WTC11 (cell line): Measurements from ENCODE around the gene NHSL1. TPM values are rescaled to one million over a fixed set of nuclear protein-coding genes. Genes with fewer than 3 reads are reported as not detected.

ENCODE experiments used
- ATAC-seq: fragments of 200-7000 bp; cut with Tn5 transposase; 2 replicates; pipeline ENCODE4 v1.10.0; 2021; ENCODE audit warnings: mild to moderate bottlenecking, moderate library complexity
- CTCF ChIA-PET: fragments of 300-600 bp; sonication (Branson Sonifier 250); formaldehyde crosslinking; loops from one replicate; lab custom pipeline; 2021; ENCODE audit warnings: antibody characterized with exemption; lab: Charles Lee
- POLR2A ChIA-PET: fragments of 350-600 bp; sonication (Branson Sonifier 250); formaldehyde crosslinking; loops from one replicate; lab custom pipeline; 2021; ENCODE audit warnings: antibody characterized with exemption; lab: Charles Lee
- DNase-seq: peaks from one replicate; pipeline ENCODE4 v3.0.0; 2021; ENCODE audit warnings: low spot score
- H3K27ac Mint-ChIP-seq: 2 replicates; pipeline ENCODE4 v1.8.0; 2021; ENCODE audit warnings: mixed read lengths
- H3K27me3 Mint-ChIP-seq: 2 replicates; pipeline ENCODE4 v1.8.0; 2021; ENCODE audit warnings: low read depth, mild to moderate bottlenecking, moderate library complexity, mixed read lengths
- H3K36me3 Mint-ChIP-seq: 2 replicates; pipeline ENCODE4 v1.8.0; 2021; ENCODE audit warnings: mixed read lengths
- H3K4me1 Mint-ChIP-seq: 2 replicates; pipeline ENCODE4 v1.8.0; 2022; ENCODE audit warnings: mixed read lengths
- H3K4me3 Mint-ChIP-seq: 2 replicates; pipeline ENCODE4 v1.8.0; 2021; ENCODE audit warnings: mild to moderate bottlenecking, moderate library complexity, mixed read lengths
- H3K9me3 Mint-ChIP-seq: 2 replicates; pipeline ENCODE4 v1.8.0; 2021; ENCODE audit warnings: mixed read lengths
- NFE2L1 ChIP-seq: sonication (generic); formaldehyde crosslinking; IDR thresholded peaks from 2 replicates; pipeline ENCODE4 v1.8.1; 2023; ENCODE audit warnings: missing genetic modification reagents
- NR1H2 ChIP-seq: sonication (generic); formaldehyde crosslinking; IDR thresholded peaks from 2 replicates; pipeline ENCODE4 v1.9.0; 2021; ENCODE audit warnings: mild to moderate bottlenecking, moderate library complexity, missing genetic modification reagents
- NR2C2 ChIP-seq: sonication (generic); formaldehyde crosslinking; IDR thresholded peaks from 2 replicates; pipeline ENCODE4 v1.8.0; 2022; ENCODE audit warnings: mild to moderate bottlenecking, missing genetic modification reagents
- TP53 ChIP-seq: sonication (generic); formaldehyde crosslinking; IDR thresholded peaks from 2 replicates; pipeline ENCODE4 v1.8.1; 2023; ENCODE audit warnings: mild to moderate bottlenecking, missing genetic modification reagents
- ZNF232 ChIP-seq: sonication (generic); formaldehyde crosslinking; IDR thresholded peaks from 2 replicates; pipeline ENCODE4 v1.8.0; 2022; ENCODE audit warnings: mild to moderate bottlenecking, missing genetic modification reagents
- ZNF317 ChIP-seq: sonication (generic); formaldehyde crosslinking; IDR thresholded peaks from 2 replicates; pipeline ENCODE4 v1.8.1; 2023; ENCODE audit warnings: low read depth, mild to moderate bottlenecking, moderate library complexity, missing genetic modification reagents, borderline replicate concordance
- ZNF396 ChIP-seq: fragments of 250-450 bp; sonication (Bioruptor Pico); IDR thresholded peaks from 2 replicates; pipeline ENCODE4 v1.8.0; 2021; ENCODE audit warnings: mild to moderate bottlenecking, moderate library complexity, borderline replicate concordance
- total RNA-seq: library from RNA; stranded (reverse); gene quantifications from 3 replicates; pipeline ENCODE4 v1.2.3, GENCODE V29; 2021
- TF ChIP-seq, protein P1 (sequence below): sonication (generic); formaldehyde crosslinking; IDR thresholded peaks from 2 replicates; pipeline ENCODE4 v1.8.1; 2023; ENCODE audit warnings: mild to moderate bottlenecking, missing genetic modification reagents, borderline replicate concordance
- TF ChIP-seq, protein P2 (sequence below): sonication (generic); formaldehyde crosslinking; IDR thresholded peaks from 2 replicates; pipeline ENCODE4 v1.8.1; 2023; ENCODE audit warnings: mild to moderate bottlenecking, missing genetic modification reagents, moderate library complexity
- TF ChIP-seq, protein P3 (sequence below): sonication (generic); formaldehyde crosslinking; IDR thresholded peaks from 2 replicates; pipeline ENCODE4 v1.8.0; 2022; ENCODE audit warnings: mild to moderate bottlenecking, missing genetic modification reagents
- TF ChIP-seq, protein P4 (sequence below): sonication (generic); formaldehyde crosslinking; IDR thresholded peaks from 2 replicates; pipeline ENCODE4 v1.8.0; 2022; ENCODE audit warnings: missing genetic modification reagents

NHSL1 gene
- total RNA-seq, 1 experiment from 2014 or later, result 31.1 TPM

DNA sequence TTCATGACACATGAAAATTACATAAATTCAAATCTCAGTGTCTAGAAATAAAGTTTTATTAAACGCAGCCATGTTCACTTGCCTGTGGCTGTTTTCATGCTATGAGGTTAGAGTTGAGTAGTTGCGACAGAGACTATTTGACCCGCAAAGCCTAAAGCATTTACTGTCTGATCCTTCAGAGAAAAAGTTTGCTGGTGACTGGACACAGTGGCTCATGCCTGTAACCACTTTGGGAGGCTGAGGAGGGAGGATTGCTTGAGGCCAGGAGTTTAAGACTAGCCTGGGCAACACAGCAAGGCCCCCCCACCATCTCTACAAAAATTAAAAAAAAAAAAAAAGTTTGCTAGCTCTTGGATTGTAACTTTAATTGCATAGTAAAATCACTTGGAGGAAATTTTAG is 112.4 kb downstream of the NHSL1 start (continued):
- TF ChIP-seq, protein P1, sequence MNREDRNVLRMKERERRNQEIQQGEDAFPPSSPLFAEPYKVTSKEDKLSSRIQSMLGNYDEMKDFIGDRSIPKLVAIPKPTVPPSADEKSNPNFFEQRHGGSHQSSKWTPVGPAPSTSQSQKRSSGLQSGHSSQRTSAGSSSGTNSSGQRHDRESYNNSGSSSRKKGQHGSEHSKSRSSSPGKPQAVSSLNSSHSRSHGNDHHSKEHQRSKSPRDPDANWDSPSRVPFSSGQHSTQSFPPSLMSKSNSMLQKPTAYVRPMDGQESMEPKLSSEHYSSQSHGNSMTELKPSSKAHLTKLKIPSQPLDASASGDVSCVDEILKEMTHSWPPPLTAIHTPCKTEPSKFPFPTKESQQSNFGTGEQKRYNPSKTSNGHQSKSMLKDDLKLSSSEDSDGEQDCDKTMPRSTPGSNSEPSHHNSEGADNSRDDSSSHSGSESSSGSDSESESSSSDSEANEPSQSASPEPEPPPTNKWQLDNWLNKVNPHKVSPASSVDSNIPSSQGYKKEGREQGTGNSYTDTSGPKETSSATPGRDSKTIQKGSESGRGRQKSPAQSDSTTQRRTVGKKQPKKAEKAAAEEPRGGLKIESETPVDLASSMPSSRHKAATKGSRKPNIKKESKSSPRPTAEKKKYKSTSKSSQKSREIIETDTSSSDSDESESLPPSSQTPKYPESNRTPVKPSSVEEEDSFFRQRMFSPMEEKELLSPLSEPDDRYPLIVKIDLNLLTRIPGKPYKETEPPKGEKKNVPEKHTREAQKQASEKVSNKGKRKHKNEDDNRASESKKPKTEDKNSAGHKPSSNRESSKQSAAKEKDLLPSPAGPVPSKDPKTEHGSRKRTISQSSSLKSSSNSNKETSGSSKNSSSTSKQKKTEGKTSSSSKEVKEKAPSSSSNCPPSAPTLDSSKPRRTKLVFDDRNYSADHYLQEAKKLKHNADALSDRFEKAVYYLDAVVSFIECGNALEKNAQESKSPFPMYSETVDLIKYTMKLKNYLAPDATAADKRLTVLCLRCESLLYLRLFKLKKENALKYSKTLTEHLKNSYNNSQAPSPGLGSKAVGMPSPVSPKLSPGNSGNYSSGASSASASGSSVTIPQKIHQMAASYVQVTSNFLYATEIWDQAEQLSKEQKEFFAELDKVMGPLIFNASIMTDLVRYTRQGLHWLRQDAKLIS, result no peak
- TF ChIP-seq NFE2L1 (CRISPR knock-in tag), result no peak
- TF ChIP-seq, protein P2, sequence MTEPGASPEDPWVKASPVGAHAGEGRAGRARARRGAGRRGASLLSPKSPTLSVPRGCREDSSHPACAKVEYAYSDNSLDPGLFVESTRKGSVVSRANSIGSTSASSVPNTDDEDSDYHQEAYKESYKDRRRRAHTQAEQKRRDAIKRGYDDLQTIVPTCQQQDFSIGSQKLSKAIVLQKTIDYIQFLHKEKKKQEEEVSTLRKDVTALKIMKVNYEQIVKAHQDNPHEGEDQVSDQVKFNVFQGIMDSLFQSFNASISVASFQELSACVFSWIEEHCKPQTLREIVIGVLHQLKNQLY (CRISPR knock-in tag), result no peak

DNA sequence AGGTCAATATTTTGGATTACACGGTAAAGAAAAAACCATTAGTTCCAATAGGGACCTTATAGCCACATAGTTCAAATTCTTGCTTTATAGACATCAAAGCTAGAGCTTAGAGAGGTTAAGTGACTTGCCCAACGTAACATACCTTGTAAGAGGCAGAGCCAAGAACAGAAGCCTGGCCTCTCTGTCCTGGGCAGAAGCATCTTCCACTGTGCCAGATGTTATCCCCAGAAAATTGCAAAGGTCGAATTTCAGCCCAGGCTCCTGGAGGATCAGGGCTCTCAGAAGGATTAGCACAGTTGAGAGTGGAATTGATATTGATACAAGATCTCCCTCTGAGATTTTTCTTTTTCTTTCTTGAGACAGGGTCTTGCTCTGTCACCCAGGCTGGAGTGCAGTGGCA is 115.5 kb downstream of the NHSL1 start:
- Mint-ChIP-seq H3K9me3 (no peaks in the 10 kb centered on the region), H3K36me3 (no peaks in the 10 kb centered on the region), H3K4me1 (peaks cover 32% of the 10 kb centered on the region), H3K27me3 (no peaks in the 10 kb centered on the region), H3K4me3 (no peak overlapping the region), H3K27ac (no peak overlapping the region)
- DNase-seq (no peak), ATAC-seq (no peak)
- TF ChIP-seq, protein P3, sequence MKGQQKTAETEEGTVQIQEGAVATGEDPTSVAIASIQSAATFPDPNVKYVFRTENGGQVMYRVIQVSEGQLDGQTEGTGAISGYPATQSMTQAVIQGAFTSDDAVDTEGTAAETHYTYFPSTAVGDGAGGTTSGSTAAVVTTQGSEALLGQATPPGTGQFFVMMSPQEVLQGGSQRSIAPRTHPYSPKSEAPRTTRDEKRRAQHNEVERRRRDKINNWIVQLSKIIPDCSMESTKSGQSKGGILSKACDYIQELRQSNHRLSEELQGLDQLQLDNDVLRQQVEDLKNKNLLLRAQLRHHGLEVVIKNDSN (CRISPR knock-in tag), result no peak
- no peak for TF ChIP-seq ZNF232 (CRISPR knock-in tag)
- CTCF ChIA-PET, result no interaction called here
- POLR2A ChIA-PET, result interaction anchor here (0.5 kb wide), 2 partner anchors 227 to 1711 kb away, joined by 3 to 4 read pairs; no protein-coding TSS in a partner anchor

DNA sequence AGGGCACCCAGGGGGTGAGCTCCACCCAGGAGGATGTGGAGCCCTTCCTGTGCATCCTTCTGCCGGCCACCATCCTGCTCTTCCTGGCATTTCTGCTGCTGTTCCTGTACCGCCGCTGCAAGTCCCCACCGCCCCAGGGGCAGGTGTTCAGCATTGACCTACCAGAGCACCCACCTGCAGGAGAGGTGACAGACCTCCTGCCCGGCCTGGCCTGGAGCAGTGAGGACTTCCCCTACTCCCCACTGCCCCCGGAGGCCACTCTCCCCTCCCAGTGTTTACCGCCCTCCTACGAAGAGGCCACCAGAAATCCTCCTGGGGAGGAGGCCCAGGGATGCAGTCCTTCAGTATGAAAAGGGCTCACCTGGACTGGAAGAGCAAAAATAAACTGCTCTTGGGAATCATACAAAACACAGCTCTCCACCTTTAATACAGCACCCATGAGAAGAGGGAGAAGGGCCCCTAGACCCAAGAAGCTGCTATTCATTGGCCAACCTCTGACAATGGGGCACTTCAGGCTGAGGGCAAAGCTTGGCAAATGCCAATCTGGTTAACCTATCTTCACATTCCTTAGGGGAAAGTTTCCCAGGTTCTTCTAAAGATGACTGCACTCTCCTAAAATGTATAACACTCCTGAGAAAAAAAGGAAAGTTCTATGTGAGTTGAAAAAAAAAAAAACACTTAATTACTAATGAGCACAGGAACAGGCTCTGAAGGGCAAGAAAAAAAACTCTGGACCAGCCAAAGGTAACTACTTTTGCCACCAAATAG is 116.6 kb downstream of the NHSL1 start:
- Mint-ChIP-seq H3K4me3 (no peak overlapping the region), H3K27ac (no peak overlapping the region), H3K36me3 (no peaks in the 10 kb centered on the region), H3K4me1 (peaks cover 32% of the 10 kb centered on the region), H3K27me3 (no peaks in the 10 kb centered on the region), H3K9me3 (no peaks in the 10 kb centered on the region)
- peak; percentile 93 for ATAC-seq
- DNase-seq, result peak; percentile 57
- CTCF ChIA-PET, result interaction anchor here (0.7 to 1.1 kb wide), 4 partner anchors 89 to 126 kb away, joined by 3 to 5 read pairs (median 3); no protein-coding TSS in a partner anchor
- POLR2A ChIA-PET, result no interaction called here
- TF ChIP-seq NR1H2 (no peak), ZNF396 (CRISPR knock-in tag) (no peak), TP53 (CRISPR knock-in tag) (no peak), ZNF317 (CRISPR knock-in tag) (no peak), NR2C2 (CRISPR knock-in tag) (no peak)
- TF ChIP-seq, protein P4, sequence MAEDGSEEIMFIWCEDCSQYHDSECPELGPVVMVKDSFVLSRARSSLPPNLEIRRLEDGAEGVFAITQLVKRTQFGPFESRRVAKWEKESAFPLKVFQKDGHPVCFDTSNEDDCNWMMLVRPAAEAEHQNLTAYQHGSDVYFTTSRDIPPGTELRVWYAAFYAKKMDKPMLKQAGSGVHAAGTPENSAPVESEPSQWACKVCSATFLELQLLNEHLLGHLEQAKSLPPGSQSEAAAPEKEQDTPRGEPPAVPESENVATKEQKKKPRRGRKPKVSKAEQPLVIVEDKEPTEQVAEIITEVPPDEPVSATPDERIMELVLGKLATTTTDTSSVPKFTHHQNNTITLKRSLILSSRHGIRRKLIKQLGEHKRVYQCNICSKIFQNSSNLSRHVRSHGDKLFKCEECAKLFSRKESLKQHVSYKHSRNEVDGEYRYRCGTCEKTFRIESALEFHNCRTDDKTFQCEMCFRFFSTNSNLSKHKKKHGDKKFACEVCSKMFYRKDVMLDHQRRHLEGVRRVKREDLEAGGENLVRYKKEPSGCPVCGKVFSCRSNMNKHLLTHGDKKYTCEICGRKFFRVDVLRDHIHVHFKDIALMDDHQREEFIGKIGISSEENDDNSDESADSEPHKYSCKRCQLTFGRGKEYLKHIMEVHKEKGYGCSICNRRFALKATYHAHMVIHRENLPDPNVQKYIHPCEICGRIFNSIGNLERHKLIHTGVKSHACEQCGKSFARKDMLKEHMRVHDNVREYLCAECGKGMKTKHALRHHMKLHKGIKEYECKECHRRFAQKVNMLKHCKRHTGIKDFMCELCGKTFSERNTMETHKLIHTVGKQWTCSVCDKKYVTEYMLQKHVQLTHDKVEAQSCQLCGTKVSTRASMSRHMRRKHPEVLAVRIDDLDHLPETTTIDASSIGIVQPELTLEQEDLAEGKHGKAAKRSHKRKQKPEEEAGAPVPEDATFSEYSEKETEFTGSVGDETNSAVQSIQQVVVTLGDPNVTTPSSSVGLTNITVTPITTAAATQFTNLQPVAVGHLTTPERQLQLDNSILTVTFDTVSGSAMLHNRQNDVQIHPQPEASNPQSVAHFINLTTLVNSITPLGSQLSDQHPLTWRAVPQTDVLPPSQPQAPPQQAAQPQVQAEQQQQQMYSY (CRISPR knock-in tag), result no peak
